SU-DHL-6 (cell line): Measurements from ENCODE around the gene C1QTNF8.

Experiments used
- H2AFZ ChIP-seq: fragments of 200-600 bp; sonication (generic); 2 replicates; pipeline ENCODE4 v1.6.1; 2014; ENCODE audit warnings: low read depth, mild to moderate bottlenecking, moderate library complexity, mixed read lengths, antibody characterized with exemption, low read length; ENCODE audit not compliant: severe bottlenecking
- H3F3A ChIP-seq: fragments of 200-600 bp; shearing (Covaris generic); 2 replicates; pipeline ENCODE4 v1.6.0; 2016; ENCODE audit warnings: antibody characterized with exemption, mild to moderate bottlenecking; ENCODE audit not compliant: insufficient read depth
- H3K27ac ChIP-seq: fragments of 200-600 bp; sonication (generic); 2 replicates; pipeline ENCODE4 v1.5.1; 2016; ENCODE audit warnings: low read depth, mild to moderate bottlenecking, low read length, moderate library complexity, mixed read lengths
- H3K27me3 ChIP-seq: fragments of 200-600 bp; sonication (generic), shearing (Covaris generic); 2 replicates; pipeline ENCODE4 v1.6.0; 2014; ENCODE audit warnings: mild to moderate bottlenecking, low read length
- H3K36me3 ChIP-seq: fragments of 200-600 bp; sonication (generic); 2 replicates; pipeline ENCODE4 v1.6.1; 2014; ENCODE audit warnings: mild to moderate bottlenecking, low read length, mixed read lengths
- H3K4me2 ChIP-seq: fragments of 300-600, 200-600 bp; shearing (Covaris generic), sonication (generic); 2 replicates; pipeline ENCODE4 v1.6.0; 2014; ENCODE audit warnings: low read length, low read depth, mild to moderate bottlenecking; ENCODE audit not compliant: poor library complexity, severe bottlenecking
- H3K4me3 ChIP-seq: fragments of 200-600 bp; sonication (generic); 2 replicates; pipeline ENCODE4 v1.5.1; 2014; ENCODE audit warnings: antibody characterized with exemption, low read length, mild to moderate bottlenecking, mixed read lengths; ENCODE audit not compliant: insufficient read depth, poor library complexity, severe bottlenecking
- H3K79me2 ChIP-seq: fragments of 200-600 bp; sonication (generic); 2 replicates; pipeline ENCODE4 v1.6.1; 2014; ENCODE audit warnings: mild to moderate bottlenecking, low read length, moderate library complexity; ENCODE audit not compliant: insufficient read depth
- H3K9ac ChIP-seq: fragments of 200-600 bp; sonication (generic); 2 replicates; pipeline ENCODE4 v1.7.0; 2014; ENCODE audit warnings: mild to moderate bottlenecking, low read length
- H3K9me2 ChIP-seq: fragments of 200-600 bp; sonication (generic); replicated peaks from 2 replicates; pipeline ENCODE4 v1.6.1; 2014; ENCODE audit warnings: low read length; ENCODE audit not compliant: insufficient read depth
- H3K9me3 ChIP-seq: fragments of 200-600 bp; sonication (generic); 2 replicates; pipeline ENCODE4 v1.6.1; 2014; ENCODE audit warnings: low read length, mixed read lengths; ENCODE audit not compliant: insufficient read depth
- H4K20me1 ChIP-seq: fragments of 200-600 bp; sonication (generic); 2 replicates; pipeline ENCODE4 v1.6.1; 2014; ENCODE audit warnings: low read depth, mild to moderate bottlenecking, antibody characterized with exemption, low read length, moderate library complexity, mixed read lengths
- CTCF ChIP-seq: fragments of 200-600 bp; sonication (generic); IDR thresholded peaks from one replicate; pipeline ENCODE4 v1.5.1; 2017; ENCODE audit warnings: antibody characterized with exemption, mild to moderate bottlenecking, low read length, moderate library complexity; ENCODE audit not compliant: insufficient read depth, poor library complexity, severe bottlenecking
- EZH2phosphoT487 ChIP-seq: fragments of 200-600 bp; sonication (generic), shearing (Covaris generic); conservative IDR thresholded peaks from 2 replicates; pipeline ENCODE4 v1.6.1; 2018; ENCODE audit warnings: mild to moderate bottlenecking, antibody characterized with exemption, low read length, moderate library complexity, mixed read lengths

The C1QTNF8 gene

GRCh38 chr16:1102333-1102700 lies 6.3 kb upstream of the C1QTNF8 start:
- Histone ChIP-seq H4K20me1 (no peaks in the 10 kb centered on the region), H3K27ac (no peak overlapping the region), H3K27me3 (no peaks in the 10 kb centered on the region), H3K9ac (no peak overlapping the region), H3K79me2 (no peaks in the 10 kb centered on the region), H3K4me3 (no peak overlapping the region), H3F3A (no peaks in the 10 kb centered on the region), H3K9me3 (no peaks in the 10 kb centered on the region), H3K4me2 (no peak overlapping the region), H3K9me2 (no peaks in the 10 kb centered on the region), H3K36me3 (no peaks in the 10 kb centered on the region), H2AFZ (no peak overlapping the region)
- TF ChIP-seq EZH2phosphoT487 (no peak), CTCF (no peak)

- no peaks in the 10 kb centered on the region for H3K9me2 ChIP-seq
- no peak overlapping the region for H3K9ac ChIP-seq
- H3K79me2 ChIP-seq = no peaks in the 10 kb centered on the region
- no peak overlapping the region for H2AFZ ChIP-seq
- H3K4me3 ChIP-seq = no peak overlapping the region
- no peak for TF ChIP-seq CTCF
- TF ChIP-seq EZH2phosphoT487 = no peak
- H3K9me3 ChIP-seq = no peaks in the 10 kb centered on the region
- H3K36me3 ChIP-seq = no peaks in the 10 kb centered on the region
- no peak overlapping the region for H3K27ac ChIP-seq
- no peak overlapping the region for H3K4me2 ChIP-seq
- H3K27me3 ChIP-seq = no peaks in the 10 kb centered on the region
- no peaks in the 10 kb centered on the region for H4K20me1 ChIP-seq
- no peaks in the 10 kb centered on the region for H3F3A ChIP-seq
These were observed 5.7 kb upstream of the C1QTNF8 start for GRCh38 chr16:1101573-1102332.

GRCh38 chr16:1101133-1101532 lies 5.1 kb upstream of the C1QTNF8 start:
- Histone ChIP-seq H3K79me2 (no peaks in the 10 kb centered on the region), H3K4me2 (no peak overlapping the region)

More at GRCh38 chr16:1101133-1101532, 5.1 kb upstream of the C1QTNF8 start:
- no peaks in the 10 kb centered on the region for H4K20me1 ChIP-seq
- H3K4me3 ChIP-seq = no peak overlapping the region
- H3K9me2 ChIP-seq = no peaks in the 10 kb centered on the region
- no peaks in the 10 kb centered on the region for H3F3A ChIP-seq
- H3K27me3 ChIP-seq = no peaks in the 10 kb centered on the region
- H3K9ac ChIP-seq = no peak overlapping the region
- TF ChIP-seq EZH2phosphoT487 (no peak), CTCF (no peak)
- H3K27ac ChIP-seq = no peak overlapping the region
- no peaks in the 10 kb centered on the region for H3K36me3 ChIP-seq
- no peak overlapping the region for H2AFZ ChIP-seq
- no peaks in the 10 kb centered on the region for H3K9me3 ChIP-seq
